Superior temporal gyrus (tissue), 1 donor: ENCODE measurements around the gene CCER1.
A peak's percentile ranks its signal among the peaks of the same experiment; 100 is the strongest.

Experiments used
- DNase-seq: peaks from one replicate; pipeline ENCODE4 v3.0.0-alpha.2; 2016; ENCODE audit errors: extremely low spot score

The CCER1 gene

DNA sequence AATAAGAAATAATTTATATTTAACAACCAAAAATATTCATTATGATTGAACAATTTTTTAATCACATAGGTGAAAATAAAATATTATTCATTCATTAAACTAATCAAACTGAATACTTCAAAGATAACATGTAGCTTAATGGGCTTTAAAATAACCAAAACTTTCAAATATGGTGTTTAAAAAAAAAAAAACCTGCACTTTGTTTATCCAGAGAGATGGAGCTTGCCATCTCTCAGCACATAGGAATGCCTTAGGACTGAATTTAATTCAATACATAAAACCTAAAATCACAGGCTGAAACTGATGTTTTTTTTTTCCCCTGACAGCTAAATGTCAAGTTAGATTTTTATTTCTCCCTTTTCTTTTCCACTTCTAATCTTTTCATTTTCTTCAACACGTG lies 14.4 kb upstream of the CCER1 start:
- DNase-seq, result no peak

GRCh38 chr12:90965204-90965603 lies 10.2 kb upstream of the CCER1 start:
- no peak for DNase-seq

DNA sequence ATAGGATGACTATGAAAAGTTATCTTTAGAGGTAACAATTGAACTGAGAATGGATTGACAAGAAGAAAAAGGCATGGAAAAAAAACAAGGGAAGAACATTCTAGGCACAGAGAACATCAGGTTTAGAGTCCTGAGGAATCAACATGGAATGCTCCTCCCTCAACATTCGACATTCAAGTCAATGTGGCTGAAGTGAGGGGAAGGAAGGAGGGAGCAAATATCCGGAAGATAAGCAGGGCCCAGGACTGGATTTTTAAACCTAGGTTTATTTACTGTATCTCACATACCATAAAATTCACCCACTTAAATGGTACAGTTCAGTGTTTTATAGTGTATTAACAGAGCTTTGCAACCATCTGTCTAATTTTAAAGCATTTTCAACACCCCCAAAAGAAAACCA lies 9.6 kb upstream of the CCER1 start:
- no peak for DNase-seq

- no peak for DNase-seq
Observed at GRCh38 chr12:90963946-90964345, 9.0 kb upstream of the CCER1 start.

GRCh38 chr12:90961154-90961553 lies 6.2 kb upstream of the CCER1 start:
- no peak for DNase-seq

DNA sequence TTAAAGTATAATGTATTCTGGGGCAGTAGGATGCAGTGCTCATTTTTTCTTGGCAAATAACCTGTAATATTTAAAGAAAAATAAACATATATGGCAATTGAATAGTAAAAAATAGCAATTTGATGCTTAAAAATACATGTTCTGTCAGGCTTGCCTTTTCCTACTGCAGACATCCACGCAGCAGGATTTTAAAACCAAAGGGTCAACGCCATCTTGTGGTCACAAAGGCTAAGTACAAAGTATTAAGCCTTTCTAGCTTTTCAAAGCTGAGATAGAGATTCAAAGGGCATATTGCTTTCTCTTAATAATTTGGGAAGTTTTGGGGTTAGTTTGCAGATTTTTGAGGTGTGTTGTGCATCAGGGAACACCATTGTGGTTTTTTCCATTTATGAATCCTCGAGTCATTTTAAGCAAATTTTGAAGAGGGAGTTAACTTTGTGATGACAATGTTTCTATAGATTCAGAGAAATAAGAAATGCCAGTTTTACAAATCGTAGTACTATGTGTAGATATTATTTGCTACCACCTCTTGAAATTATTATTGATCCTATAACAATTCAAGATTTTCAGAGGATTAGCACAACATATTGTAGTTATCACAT lies 4.7 kb upstream of the CCER1 start:
- peak; percentile 88 for DNase-seq

DNA sequence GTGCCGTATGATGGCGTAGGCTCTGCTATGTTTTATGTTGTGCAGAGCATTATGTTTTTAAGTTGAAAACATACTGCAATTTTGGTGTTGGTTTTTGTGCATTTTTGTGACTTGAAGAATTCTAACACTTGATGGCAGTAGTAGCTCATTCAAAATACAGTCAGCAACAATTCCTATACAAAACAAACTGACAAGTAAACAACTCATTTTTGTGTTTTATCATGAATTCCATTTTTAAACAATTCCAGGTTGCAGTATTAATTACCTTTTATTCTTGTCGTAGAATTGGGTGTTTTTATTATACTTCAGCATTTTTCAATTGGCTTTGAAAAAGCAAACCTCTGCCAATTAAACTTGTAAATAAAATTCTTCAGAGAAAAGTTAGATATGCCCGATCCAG lies 4.1 kb upstream of the CCER1 start:
- peak; percentile 56 for DNase-seq

- no peak for DNase-seq
Observed at GRCh38 chr12:90958347-90958746, 3.4 kb upstream of the CCER1 start.

GRCh38 chr12:90954428-90954827 lies 548 bp downstream of the CCER1 start:
- DNase-seq, result no peak

DNA sequence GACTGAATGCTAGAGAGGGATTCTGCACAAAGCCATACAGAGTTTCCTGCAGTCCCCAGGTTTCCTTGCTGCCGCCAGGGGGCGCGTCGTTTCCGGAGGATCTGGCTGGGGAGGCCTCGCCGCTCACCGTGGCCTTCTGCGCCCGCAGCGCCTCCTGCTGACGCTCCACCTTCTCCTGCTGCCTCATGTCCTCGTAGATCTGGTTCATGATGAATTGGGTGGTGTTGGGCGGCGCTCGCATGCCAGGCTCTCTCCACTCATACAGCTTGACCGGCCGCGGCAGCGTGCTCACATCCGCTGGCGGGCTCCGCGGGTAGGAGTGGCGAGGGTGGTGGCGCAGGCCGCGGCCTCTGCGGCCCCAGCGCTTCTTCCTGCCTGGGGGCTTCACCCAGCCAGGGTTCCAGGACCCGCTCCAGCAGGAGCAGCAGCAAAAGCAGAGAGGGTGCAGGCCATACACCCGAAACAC lies 987 bp downstream of the CCER1 start:
- no peak for DNase-seq

GRCh38 chr12:90951432-90952105 lies 3.4 kb downstream of the CCER1 start:
- DNase-seq, result no peak

- no peak for DNase-seq
Observed at GRCh38 chr12:90947869-90948268, 7.1 kb downstream of the CCER1 start.

- peak; percentile 62 for DNase-seq
Observed at GRCh38 chr12:90945070-90945649, 9.8 kb downstream of the CCER1 start.

GRCh38 chr12:90943255-90943654 lies 11.7 kb downstream of the CCER1 start:
- no peak for DNase-seq

- peak; percentile 61 for DNase-seq
Observed at GRCh38 chr12:90940872-90941499, 14.0 kb downstream of the CCER1 start.

DNA sequence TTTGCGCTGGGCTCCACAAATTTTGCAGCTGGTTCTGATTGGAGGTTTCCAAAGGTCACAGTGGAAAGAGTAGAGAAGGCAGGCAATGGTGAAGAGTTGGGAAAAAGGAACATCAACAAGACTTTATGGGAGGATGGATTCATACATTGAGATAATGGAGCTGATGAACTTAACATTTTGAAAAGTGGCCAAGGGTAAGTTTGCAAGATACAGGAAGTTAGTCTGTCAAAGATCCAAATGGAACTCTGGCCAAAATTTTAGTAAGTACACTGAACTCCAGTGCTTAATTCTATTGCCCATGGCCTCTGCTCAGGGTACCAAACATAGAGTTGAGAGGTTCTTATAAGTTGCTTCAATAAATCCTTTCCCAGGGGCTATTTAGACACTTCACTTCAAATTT lies 15.6 kb downstream of the CCER1 start:
- DNase-seq, result no peak

GRCh38 chr12:90938451-90938850 lies 16.5 kb downstream of the CCER1 start:
- DNase-seq, result no peak

DNA sequence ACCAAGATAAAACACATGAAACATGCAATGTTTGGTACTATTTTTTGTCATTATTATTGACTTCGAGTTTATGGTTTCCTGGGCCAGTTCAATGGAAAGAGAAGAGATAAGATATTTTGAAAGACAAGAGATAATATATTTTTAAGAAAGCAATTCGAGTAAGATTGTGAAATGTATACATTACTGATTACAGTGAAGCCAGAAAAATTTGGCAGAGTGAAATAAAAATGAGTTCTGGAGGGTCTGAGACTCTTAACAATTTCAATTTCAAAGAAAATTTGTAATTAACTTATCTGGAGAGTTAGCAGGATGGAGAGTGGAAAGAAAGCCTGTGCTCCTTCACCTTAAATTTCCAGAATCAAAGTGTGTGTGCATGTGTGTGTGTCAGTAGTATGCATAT lies 17.3 kb downstream of the CCER1 start:
- DNase-seq, result no peak

DNA sequence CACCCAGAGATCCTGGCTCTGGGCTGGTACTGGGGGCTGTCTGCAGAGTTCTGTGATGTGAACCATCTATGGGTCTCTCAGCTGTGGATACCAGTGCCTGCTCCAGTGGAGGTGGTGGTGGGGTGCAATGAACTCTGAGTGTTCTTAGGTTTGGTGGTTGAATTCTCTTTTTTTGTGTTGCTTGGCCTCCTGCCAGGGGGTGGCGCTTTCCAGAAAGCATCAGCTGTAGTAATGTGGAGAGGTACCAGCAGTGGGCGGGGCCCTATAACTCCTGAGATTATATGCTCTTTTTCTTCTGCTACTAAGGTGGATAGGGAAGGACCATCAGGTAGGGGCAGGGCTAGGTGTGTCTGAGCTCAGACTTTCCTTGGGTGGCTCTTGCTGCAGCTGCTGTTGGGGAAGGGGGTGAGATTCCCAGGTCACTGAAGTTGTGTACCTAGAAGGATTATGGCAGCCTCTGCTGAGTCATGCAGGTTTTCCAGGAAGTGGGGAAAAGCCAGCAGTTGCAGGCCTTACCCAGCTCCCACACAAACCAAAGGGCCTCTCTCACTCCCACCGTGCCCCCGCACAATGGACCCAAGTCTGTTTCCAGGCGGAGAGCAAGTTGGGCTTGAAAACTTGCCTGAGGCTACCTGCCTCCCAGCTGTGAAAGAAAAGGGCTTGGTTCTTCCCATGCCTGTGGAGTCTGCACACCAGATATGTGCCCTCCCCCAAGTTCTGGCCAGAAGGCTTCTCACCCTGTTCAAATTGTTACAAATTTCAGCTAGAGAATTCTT lies 18.6 kb downstream of the CCER1 start:
- no peak for DNase-seq

- no peak for DNase-seq
Observed at GRCh38 chr12:90925562-90925961, 29.4 kb downstream of the CCER1 start.

DNA sequence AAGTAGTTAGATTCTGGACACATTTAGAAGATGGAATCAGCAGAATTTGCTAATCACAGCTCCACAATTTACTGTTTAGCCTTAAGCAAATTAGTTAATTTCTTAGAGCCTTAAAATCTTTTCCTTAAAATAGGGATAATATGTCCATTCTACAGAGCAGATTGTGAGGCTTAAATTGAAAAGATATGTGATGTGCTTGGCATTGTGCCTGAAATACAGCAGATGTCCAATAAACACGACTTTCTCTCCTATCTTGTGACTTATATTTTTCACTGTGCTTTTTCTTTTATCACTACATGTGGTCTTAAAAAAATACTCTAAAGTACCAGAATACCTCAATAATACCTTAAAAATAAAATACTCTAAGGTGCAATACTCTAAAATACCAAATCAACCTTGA lies 30.6 kb downstream of the CCER1 start:
- DNase-seq, result no peak

- no peak for DNase-seq
Observed at GRCh38 chr12:90922145-90922627, 32.8 kb downstream of the CCER1 start.
